GM12878 (cell line): ENCODE data around the gene ARHGAP15. TPM values are rescaled to one million over a fixed set of nuclear protein-coding genes. Genes with fewer than 3 reads are reported as not detected.
A peak's percentile ranks its signal among the peaks of the same experiment; 100 is the strongest.

Experiments used
- ATAC-seq: fragments of 200-7000 bp; cut with Tn5 transposase; 3 replicates; pipeline ENCODE4 v1.9.1; 2020; ENCODE audit warnings: mild to moderate bottlenecking, moderate library complexity
- BruUV-seq: library from RNA; stranded (reverse); fragments of 400-500 nt; replicated peaks from 2 replicates; lab custom pipeline; 2021; lab: Mats Ljungman, UMichigan
- CTCF ChIA-PET: fragments of 300-600 bp; sonication (Branson Sonifier 250); formaldehyde crosslinking; extraction: SDS; loops from one replicate; lab custom pipeline; 2021; ENCODE audit warnings: inconsistent platforms; lab: Yijun Ruan, JAX
- POLR2A ChIA-PET: fragments of 350-600 bp; formaldehyde crosslinking; extraction: SDS; loops from one replicate; lab custom pipeline; 2021; ENCODE audit warnings: inconsistent platforms; lab: Charles Lee
- RAD21 ChIA-PET: fragments of 300-600 bp; sonication (Branson Sonifier 250); formaldehyde crosslinking; loops from one replicate; lab custom pipeline; 2023; ENCODE audit warnings: antibody characterized with exemption; ENCODE audit not compliant: unreplicated experiment; lab: Charles Lee
- SMC1A ChIA-PET: fragments of 300-600 bp; sonication (Branson Sonifier 250); formaldehyde crosslinking; loops from one replicate; lab custom pipeline; 2023; ENCODE audit not compliant: unreplicated experiment, uncharacterized antibody; lab: Charles Lee
- DNase-seq: peaks from one replicate; pipeline ENCODE4 v3.0.0-alpha.2; 2011; ENCODE audit warnings: low read depth, low spot score
- FAIRE-seq: peaks from 3 replicates; lab custom pipeline; 2011; peaks lifted over from hg19 to GRCh38; lab: Jason Lieb, UNC
- H2AFZ ChIP-seq: 2 replicates; pipeline ENCODE4 v1.6.0; 2011; ENCODE audit warnings: low read depth, low read length, control low read depth; ENCODE audit not compliant: control insufficient read depth
- H3K27ac ChIP-seq: 2 replicates; pipeline ENCODE4 v1.5.1; 2011; ENCODE audit warnings: control low read depth; ENCODE audit not compliant: control insufficient read depth, insufficient read depth
- H3K27me3 ChIP-seq, 2 experiments: replicated peaks in 1 of 2; 2 replicates each; pipeline versions ENCODE4 v1.6.0 to v1.6.1; 2011; ENCODE audit warnings: low read length in 1 of 2; ENCODE audit not compliant: control insufficient read depth in 2 of 2, insufficient read depth in 2 of 2
- H3K36me3 ChIP-seq, 2 experiments: 2 replicates each; pipeline ENCODE4 v1.5.1; 2011; ENCODE audit warnings: low read length in 1 of 2; ENCODE audit not compliant: control insufficient read depth in 2 of 2, insufficient read depth in 2 of 2
- H3K4me1 ChIP-seq: 2 replicates; pipeline ENCODE4 v1.6.1; 2011; ENCODE audit warnings: mild to moderate bottlenecking, low read length, moderate library complexity, mixed read lengths; ENCODE audit not compliant: control insufficient read depth, insufficient read depth
- H3K4me2 ChIP-seq: 2 replicates; pipeline ENCODE4 v1.6.0; 2011; ENCODE audit warnings: control low read depth; ENCODE audit not compliant: control insufficient read depth, insufficient read depth
- H3K4me3 ChIP-seq: fragments of 200-600 bp; sonication (generic); 2 replicates; pipeline ENCODE4 v1.5.1; 2016
- H3K79me2 ChIP-seq: 2 replicates; pipeline ENCODE4 v1.6.0; 2011; ENCODE audit warnings: low read length; ENCODE audit not compliant: control insufficient read depth, insufficient read depth
- H3K9ac ChIP-seq: 2 replicates; pipeline ENCODE4 v1.8.0; 2011; ENCODE audit warnings: low read length, control low read depth, mixed read lengths; ENCODE audit not compliant: control insufficient read depth, insufficient read depth
- H3K9me3 ChIP-seq: replicated peaks from 3 replicates; pipeline ENCODE4 v1.5.1; 2011; ENCODE audit warnings: mild to moderate bottlenecking, low read length; ENCODE audit not compliant: control insufficient read depth, insufficient read depth
- H4K20me1 ChIP-seq: 2 replicates; pipeline ENCODE4 v1.6.0; 2011; ENCODE audit not compliant: control insufficient read depth, insufficient read depth
- BACH1 ChIP-seq: fragments of 450-650 bp; IDR thresholded peaks from 2 replicates; pipeline ENCODE4 v1.6.1; 2017; ENCODE audit warnings: mild to moderate bottlenecking, borderline replicate concordance
- BCL3 ChIP-seq: IDR thresholded peaks from 2 replicates; pipeline ENCODE4 v1.6.1; 2011; ENCODE audit warnings: borderline replicate concordance, low read depth, mild to moderate bottlenecking, moderate library complexity, low read length; ENCODE audit not compliant: insufficient read depth, poor library complexity, severe bottlenecking
- CHD4 ChIP-seq: fragments of 200-600 bp; sonication (generic); IDR thresholded peaks from 2 replicates; pipeline ENCODE4 v1.6.1; 2016; ENCODE audit warnings: mild to moderate bottlenecking
- IRF5 ChIP-seq: fragments of 450-650 bp; IDR thresholded peaks from 2 replicates; pipeline ENCODE4 v1.6.1; 2017; ENCODE audit warnings: borderline replicate concordance
- KDM1A ChIP-seq: fragments of 200-600 bp; sonication (generic); IDR thresholded peaks from 2 replicates; pipeline ENCODE4 v1.6.1; 2016; ENCODE audit warnings: borderline replicate concordance
- LARP7 ChIP-seq: fragments of 450-650 bp; IDR thresholded peaks from 2 replicates; pipeline ENCODE4 v1.6.1; 2017; ENCODE audit warnings: mild to moderate bottlenecking
- MEF2A ChIP-seq: IDR thresholded peaks from 2 replicates; pipeline ENCODE4 v1.6.1; 2011; ENCODE audit warnings: low read depth, mild to moderate bottlenecking, low read length, moderate library complexity; ENCODE audit not compliant: insufficient read depth
- PBX3 ChIP-seq: IDR thresholded peaks from 2 replicates; pipeline ENCODE4 v1.6.1; 2011; ENCODE audit warnings: mild to moderate bottlenecking, low read depth, low read length, moderate library complexity; ENCODE audit not compliant: insufficient replicate concordance
- PML ChIP-seq: IDR thresholded peaks from 2 replicates; pipeline ENCODE4 v1.6.1; 2012; ENCODE audit warnings: low read length, inconsistent platforms
- RUNX3 ChIP-seq: IDR thresholded peaks from 2 replicates; pipeline ENCODE4 v1.6.1; 2012; ENCODE audit warnings: low read length, inconsistent platforms
- TCF7 ChIP-seq: IDR thresholded peaks from 2 replicates; pipeline ENCODE4 v1.6.1; 2014; ENCODE audit warnings: antibody characterized with exemption, borderline replicate concordance
- ZBTB40 ChIP-seq: fragments of 450-650 bp; IDR thresholded peaks from 2 replicates; pipeline ENCODE4 v1.6.1; 2016; ENCODE audit warnings: mild to moderate bottlenecking, moderate library complexity, borderline replicate concordance
- ZNF207 ChIP-seq: fragments of 450-650 bp; IDR thresholded peaks from 2 replicates; pipeline ENCODE4 v1.6.1; 2014; ENCODE audit warnings: antibody characterized with exemption, mild to moderate bottlenecking, borderline replicate concordance
- ZNF274 ChIP-seq: IDR thresholded peaks from one replicate; pipeline ENCODE4 v1.8.0; 2011; ENCODE audit not compliant: insufficient read length, insufficient read depth
- ZNF384 ChIP-seq: IDR thresholded peaks from 2 replicates; pipeline ENCODE4 v1.6.1; 2012; ENCODE audit warnings: low read depth, mild to moderate bottlenecking, low read length, improper control_type of control experiment, borderline replicate concordance
- WGBS: methylation state at CpG from one replicate; pipeline ENCODE4 v1.1.6; 2016; ENCODE audit warnings: low lambda C conversion rate; ENCODE audit not compliant: insufficient replicate concordance, insufficient coverage; ENCODE audit errors: missing lambda C conversion rate; 5-methylcytosine and 5-hydroxymethylcytosine counted together
- in situ Hi-C: fragments of 300-500 bp; cut with MboI; formaldehyde crosslinking; loops from 9 replicates; pipeline ENCODE4 v1.14.3; 2018; ENCODE audit warnings: mixed read lengths
- intact Hi-C: fragments of 100-400 bp; cut with micrococcal nuclease; formaldehyde crosslinking; loops from one replicate; pipeline ENCODE4 v1.14.2; 2022; ENCODE audit not compliant: unreplicated experiment
- polyA plus RNA-seq, 11 experiments: library from polyadenylated mRNA; depleted of rRNA in 4 of 11; unstranded in 6 of 11; stranded (reverse) in 5 of 11; fragments of >200 nt; fragmentation: Nextera tagmentation in 4 of 11; fragmentation: Illumina TruSeq in 1 of 11; extraction: Ambion mirVana in 4 of 11; extraction: Trizol in 1 of 11; gene quantifications; 1 replicate in 1 of 11; 2 replicates in 10 of 11; pipeline versions ENCODE4 v1.2.1 to v1.2.3, GENCODE V29; 2011 to 2016; ENCODE audit warnings: inconsistent platforms in 2 of 11, missing spikeins in 2 of 11, low read depth in 1 of 11
- total RNA-seq, 4 experiments: library from RNA; depleted of rRNA in 3 of 4; stranded (reverse); fragments of >200 nt in 3 of 4; fragmentation: Illumina TruSeq in 1 of 4; extraction: Trizol in 1 of 4; gene quantifications; 2 replicates each; pipeline versions ENCODE4 v1.2.1 to v1.2.3, GENCODE V29; 2013 to 2021

ARHGAP15 gene
- total and polyA plus RNA-seq, 10 of the 15 experiments (the other 5 are each of a cell fraction or from before 2014, with no cell fraction given) = 38.0 to 92.6 (median 66.7) TPM

GRCh38 chr2:143697744-143698143, 568.5 kb downstream of the ARHGAP15 start:
- in situ Hi-C loops = no loop called here
- no peaks in the 10 kb centered on the region for H3K79me2 ChIP-seq
- H3K36me3 ChIP-seq = no peaks in the 10 kb centered on the region
- no peak overlapping the region for H3K4me3 ChIP-seq
- ATAC-seq (peak; percentile 69), DNase-seq (no peak), FAIRE-seq (peak; percentile 62)
- H4K20me1 ChIP-seq = no peaks in the 10 kb centered on the region
- no peak overlapping the region for H2AFZ ChIP-seq
- ChIA-PET POLR2A (no interaction called here), RAD21 (no interaction called here), CTCF (interaction anchor here (4.1 kb wide), 1 partner anchor 11 kb away, joined by 23 read pairs; no protein-coding TSS in a partner anchor), SMC1A (no interaction called here)
- H3K9me3 ChIP-seq = no peaks in the 10 kb centered on the region
- WGBS = 26% methylated on average over 1 of the region's 1 CpG
- no peak overlapping the region for H3K9ac ChIP-seq
- peaks cover 28% of the 10 kb centered on the region for H3K4me1 ChIP-seq
- intact Hi-C loops = no loop called here
- peak overlapping the region; percentile 37; the same call in 1 of the 2 replicates for H3K27ac ChIP-seq
- H3K27me3 ChIP-seq = no peaks in the 10 kb centered on the region
- 0 out of 2 replicates have a peak overlapping the region, but pooled peaks have one; percentile 44 for H3K4me2 ChIP-seq
- BruUV-seq = no TSS peak
- no peak for TF ChIP-seq ZBTB40
- no peak for TF ChIP-seq ZNF384
- no peak for TF ChIP-seq CHD4
- no peak for TF ChIP-seq ZNF207
- TF ChIP-seq RUNX3 = 0 out of 2 replicates have a peak, but pooled peaks have one; percentile 34
- no peak for TF ChIP-seq ZNF274
- no peak for TF ChIP-seq BCL3
- no peak for TF ChIP-seq IRF5
- TF ChIP-seq KDM1A = no peak
- TF ChIP-seq PML = no peak
- no peak for TF ChIP-seq PBX3
- TF ChIP-seq BACH1 = no peak
- TF ChIP-seq LARP7 = no peak
- no peak for TF ChIP-seq TCF7
- peak; percentile 94 for TF ChIP-seq MEF2A
